SK-N-MC (cell line): Measurements from ENCODE around the gene ESF1.

Source experiments
- DNase-seq: peaks from one replicate; pipeline ENCODE4 v3.0.0-alpha.2; 2011; ENCODE audit warnings: low read depth, low spot score
- H3K27ac ChIP-seq: fragments of 200-600 bp; sonication (generic); 2 replicates; pipeline ENCODE4 v1.5.1; 2016; ENCODE audit warnings: mixed run types
- H3K36me3 ChIP-seq: fragments of 200-600 bp; sonication (generic); 2 replicates; pipeline ENCODE4 v1.6.1; 2017; ENCODE audit warnings: antibody characterized with exemption, low read length, mixed read lengths; ENCODE audit not compliant: insufficient read depth
- H3K4me3 ChIP-seq: fragments of 200-600 bp; sonication (generic); 2 replicates; pipeline ENCODE4 v1.5.1; 2016
- H3K9ac ChIP-seq: fragments of 200-600 bp; sonication (generic); 2 replicates; pipeline ENCODE4 v1.8.0; 2017; ENCODE audit warnings: mixed run types, mixed read lengths; ENCODE audit not compliant: insufficient read length
- H3K9me3 ChIP-seq: fragments of 200-600 bp; sonication (generic); 2 replicates; pipeline ENCODE4 v1.6.1; 2017; ENCODE audit warnings: low read depth, mild to moderate bottlenecking, antibody characterized with exemption, low read length, moderate library complexity, mixed read lengths
- EZH2 ChIP-seq: fragments of 200-600 bp; sonication (generic); IDR thresholded peaks from one replicate; pipeline ENCODE4 v1.6.1; 2017; ENCODE audit warnings: antibody characterized with exemption

Gene ESF1

DNA sequence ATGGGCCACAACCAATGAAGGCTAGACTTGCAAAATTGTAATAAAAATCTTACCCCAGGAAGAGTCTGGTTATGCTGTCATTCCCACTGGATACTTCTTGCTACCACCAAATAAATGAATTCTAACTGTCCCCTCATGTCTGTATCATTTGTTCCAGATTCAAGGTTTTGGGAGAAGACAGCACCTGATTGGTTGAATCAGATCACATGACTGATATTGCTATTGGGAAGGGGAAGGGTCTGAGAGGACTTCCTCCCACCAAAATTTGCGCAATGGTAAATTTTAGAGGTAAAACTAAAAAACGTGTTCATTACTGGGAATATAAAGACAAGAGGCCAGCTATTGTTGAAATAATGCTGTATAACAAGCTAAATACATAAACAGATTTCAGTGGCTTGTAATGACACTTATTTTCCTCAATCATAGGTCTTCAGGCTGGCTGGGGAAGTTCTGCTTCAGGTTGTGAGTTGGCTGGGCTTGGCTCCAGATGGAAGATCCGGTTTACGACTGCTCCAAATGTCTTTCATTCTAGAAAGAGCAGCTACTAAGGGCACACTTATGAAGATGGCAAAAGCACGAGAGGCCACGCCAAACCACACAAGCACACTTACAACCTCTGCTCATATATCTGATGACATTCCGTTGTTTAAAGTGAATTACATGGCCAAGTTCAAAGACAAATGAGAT lies 118.9 kb downstream of the ESF1 start:
- Histone ChIP-seq H3K9ac (no peak overlapping the region), H3K27ac (no peak overlapping the region), H3K9me3 (no peaks in the 10 kb centered on the region), H3K36me3 (no peaks in the 10 kb centered on the region), H3K4me3 (no peak overlapping the region)
- TF ChIP-seq EZH2 = no peak
- DNase-seq = no peak
